Activated CD4-positive, alpha-beta T cell treated with anti-CD3 and anti-CD28 coated beads for 36 hours (primary cell): Measurements from ENCODE around the gene UBAP1L. TPM values are rescaled to one million over a fixed set of nuclear protein-coding genes. Genes with fewer than 3 reads are reported as not detected.
A peak's percentile ranks its signal among the peaks of the same experiment; 100 is the strongest.
"Not testable (repeated sequence)": the region's sequence is repeated elsewhere in the genome, so short reads cannot be mapped to it uniquely, and the experiment has no call there.

Experiments used
- ATAC-seq: fragments of 200-7000 bp; cut with Tn5 transposase; one replicate; pipeline ENCODE4 v1.10.0; 2021; ENCODE audit warnings: mild to moderate bottlenecking, moderate library complexity
- CTCF ChIA-PET: fragments of 350-600 bp; sonication (Branson Sonifier 250); formaldehyde crosslinking; loops from one replicate; lab custom pipeline; 2021; ENCODE audit warnings: antibody characterized with exemption; lab: Charles Lee
- POLR2A ChIA-PET: fragments of 350-600 bp; sonication (Branson Sonifier 250); formaldehyde crosslinking; loops from one replicate; lab custom pipeline; 2021; ENCODE audit warnings: antibody characterized with exemption, inconsistent platforms; lab: Charles Lee
- DNase-seq: peaks from one replicate; pipeline ENCODE4 v3.0.0-alpha.2; 2020
- H3K27ac Mint-ChIP-seq: one replicate; pipeline ENCODE4 v1.8.0; 2021; ENCODE audit warnings: mixed read lengths
- H3K27me3 Mint-ChIP-seq: one replicate; pipeline ENCODE4 v1.8.0; 2021; ENCODE audit warnings: mixed read lengths
- H3K36me3 Mint-ChIP-seq: one replicate; pipeline ENCODE4 v1.8.0; 2021; ENCODE audit warnings: low read depth, mixed read lengths
- H3K4me1 Mint-ChIP-seq: one replicate; pipeline ENCODE4 v1.8.0; 2021; ENCODE audit warnings: mixed read lengths
- H3K4me3 Mint-ChIP-seq: one replicate; pipeline ENCODE4 v1.8.0; 2021; ENCODE audit warnings: mild to moderate bottlenecking, moderate library complexity, mixed read lengths
- H3K9me3 Mint-ChIP-seq: one replicate; pipeline ENCODE4 v1.8.0; 2021; ENCODE audit warnings: low read depth, mixed read lengths
- intact Hi-C, 2 experiments: fragments of 100-400 bp; cut with DNase I in 1 of 2; cut with micrococcal nuclease in 1 of 2; formaldehyde crosslinking; loops; one replicate each; pipeline versions ENCODE4 v1.14.2 to v1.15.1; 2022 to 2024; cut with DNase I, micrococcal nuclease
- total RNA-seq, 2 experiments: library from RNA; stranded (reverse); gene quantifications; one replicate each; pipeline ENCODE4 v1.2.3, GENCODE V29; 2021

The UBAP1L gene
- total RNA-seq, 2 experiments from 2014 or later: 2.7 to 3.2 TPM

DNA sequence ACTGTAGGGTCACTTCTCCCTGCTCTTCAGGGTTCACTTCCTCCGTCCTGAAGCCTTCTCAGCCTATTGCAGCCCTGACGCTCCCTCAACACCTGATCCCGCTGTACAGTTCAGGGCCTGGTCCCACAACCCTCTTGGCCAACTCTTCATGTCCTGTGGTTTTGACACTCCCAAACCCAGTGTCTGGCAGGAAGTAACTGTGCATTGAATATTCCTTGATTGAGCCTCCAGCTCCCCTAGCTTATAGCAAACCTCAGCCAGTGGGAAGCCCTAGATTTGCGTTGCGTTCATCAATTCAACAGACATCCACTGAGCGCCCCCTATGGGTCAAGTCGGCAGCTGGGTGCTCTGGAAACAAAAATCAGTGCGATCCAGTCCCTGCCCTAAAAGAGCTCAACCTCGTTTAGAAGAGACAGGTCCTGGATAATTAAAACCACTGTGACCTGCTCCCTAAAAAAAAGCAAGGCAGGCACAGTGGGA is 13.5 kb downstream of the UBAP1L start:
- Mint-ChIP-seq H3K9me3 (no peaks in the 10 kb centered on the region), H3K4me3 (no peak overlapping the region), H3K27me3 (no peaks in the 10 kb centered on the region), H3K36me3 (peaks cover 31% of the 10 kb centered on the region), H3K27ac (no peak overlapping the region), H3K4me1 (peaks cover 2% of the 10 kb centered on the region)
- POLR2A ChIA-PET: no interaction called here
- intact Hi-C loops: loop anchor here (1.0 to 5.0 kb wide), 4 partner anchors 47 to 369 kb away; no protein-coding TSS in a partner anchor
- peak; percentile 69 for ATAC-seq
- DNase-seq: peak; percentile 82
- CTCF ChIA-PET: interaction anchor here (0.7 to 1.6 kb wide), 17 partner anchors 9 to 142 kb away, joined by 3 to 6 read pairs (median 3); partner anchors contain the start of gene UBAP1L

DNA sequence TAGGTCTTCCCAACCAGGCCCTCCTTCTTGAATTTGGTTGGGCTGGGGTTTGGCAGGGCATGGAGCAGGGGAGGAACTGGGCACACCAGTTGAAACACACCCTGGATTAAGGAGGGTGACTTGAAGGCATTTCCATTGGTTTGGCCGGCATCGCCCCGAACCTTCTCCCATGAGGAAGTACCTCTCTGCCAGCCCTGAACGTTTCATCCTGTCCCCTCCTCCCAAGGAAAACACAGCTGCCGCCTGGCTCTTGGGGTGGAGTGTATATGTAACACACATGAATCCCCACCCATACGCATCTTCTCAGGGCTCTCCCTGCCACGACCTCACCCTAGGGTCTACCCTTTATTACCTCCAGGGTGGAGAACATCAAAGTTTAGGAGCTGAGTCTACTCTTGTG is 14.6 kb downstream of the UBAP1L start:
- no peak for DNase-seq
- H3K27me3 Mint-ChIP-seq: no peaks in the 10 kb centered on the region
- CTCF ChIA-PET: interaction anchor here (0.6 to 1.6 kb wide), 5 partner anchors 8 to 427 kb away, joined by 3 to 6 read pairs (median 3); no protein-coding TSS in a partner anchor
- no peak overlapping the region for H3K27ac Mint-ChIP-seq
- intact Hi-C loops: loop anchor here (5.0 kb wide), 2 partner anchors 48 to 368 kb away; no protein-coding TSS in a partner anchor
- POLR2A ChIA-PET: no interaction called here
- H3K9me3 Mint-ChIP-seq: no peaks in the 10 kb centered on the region
- peaks cover 28% of the 10 kb centered on the region for H3K36me3 Mint-ChIP-seq
- no peak overlapping the region for H3K4me3 Mint-ChIP-seq
- no peak for ATAC-seq
- no peaks in the 10 kb centered on the region for H3K4me1 Mint-ChIP-seq

DNA sequence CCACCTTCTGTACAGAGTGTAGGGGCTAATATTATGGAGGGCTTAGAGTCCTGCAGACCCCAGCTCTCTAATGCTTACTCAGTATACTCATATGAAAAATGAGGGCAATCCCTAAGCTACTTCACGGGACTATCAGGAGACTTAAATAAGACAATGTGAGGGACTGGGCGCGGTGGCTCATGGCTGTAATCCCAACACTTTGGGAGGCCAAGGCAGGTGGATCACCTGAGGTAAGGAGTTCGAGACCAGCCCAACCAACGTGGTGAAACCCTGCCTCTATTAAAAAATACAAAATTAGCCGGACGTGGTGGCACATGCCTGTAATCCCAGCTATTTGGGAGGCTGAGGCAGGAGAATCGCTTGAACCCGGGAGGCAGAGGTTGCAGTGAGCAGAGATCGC is 15.2 kb downstream of the UBAP1L start:
- H3K27ac Mint-ChIP-seq, H3K4me3 Mint-ChIP-seq, DNase-seq, H3K4me1 Mint-ChIP-seq, H3K9me3 Mint-ChIP-seq, H3K27me3 Mint-ChIP-seq, ATAC-seq: not testable (repeated sequence)
- peaks cover 24% of the 10 kb centered on the region for H3K36me3 Mint-ChIP-seq
- intact Hi-C loops: loop anchor here (5.0 kb wide), 2 partner anchors 48 to 368 kb away; no protein-coding TSS in a partner anchor
- CTCF ChIA-PET: interaction anchor here (0.6 to 1.6 kb wide), 3 partner anchors 29 to 426 kb away, joined by 3 to 4 read pairs (median 3); no protein-coding TSS in a partner anchor
- POLR2A ChIA-PET: interaction anchor here (0.5 kb wide), 1 partner anchor 205 kb away, joined by 4 read pairs; the partner anchor contains the start of gene RNU5B-1

DNA sequence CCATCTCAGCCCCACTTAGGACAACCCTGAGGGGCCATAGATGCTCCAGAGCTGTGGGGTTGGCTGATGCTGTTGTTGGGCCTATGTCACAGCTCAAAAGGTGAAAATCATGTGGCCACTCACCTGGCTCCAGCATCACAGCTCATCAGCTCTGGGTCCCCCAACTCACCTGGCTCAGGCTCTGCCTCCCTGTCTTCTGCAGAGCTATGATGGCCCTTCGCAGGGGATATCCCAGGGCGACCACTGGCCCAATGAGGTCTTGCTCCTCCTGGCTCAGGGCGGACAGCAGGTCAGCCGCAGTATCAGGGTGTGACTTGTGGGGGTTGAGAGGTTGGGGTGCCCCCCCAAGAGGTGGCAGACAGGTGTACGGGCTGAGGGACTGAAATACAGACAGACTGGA is 15.7 kb downstream of the UBAP1L start:
- Mint-ChIP-seq H3K9me3 (no peaks in the 10 kb centered on the region), H3K4me1 (no peaks in the 10 kb centered on the region), H3K36me3 (peaks cover 24% of the 10 kb centered on the region), H3K27me3 (no peaks in the 10 kb centered on the region), H3K4me3 (no peak overlapping the region), H3K27ac (no peak overlapping the region)
- ATAC-seq (no peak), DNase-seq (no peak)
- intact Hi-C loops: no loop called here
- POLR2A ChIA-PET: no interaction called here
- CTCF ChIA-PET: interaction anchor here (0.9 kb wide), 1 partner anchor 103 kb away, joined by 3 read pairs; no protein-coding TSS in a partner anchor

DNA sequence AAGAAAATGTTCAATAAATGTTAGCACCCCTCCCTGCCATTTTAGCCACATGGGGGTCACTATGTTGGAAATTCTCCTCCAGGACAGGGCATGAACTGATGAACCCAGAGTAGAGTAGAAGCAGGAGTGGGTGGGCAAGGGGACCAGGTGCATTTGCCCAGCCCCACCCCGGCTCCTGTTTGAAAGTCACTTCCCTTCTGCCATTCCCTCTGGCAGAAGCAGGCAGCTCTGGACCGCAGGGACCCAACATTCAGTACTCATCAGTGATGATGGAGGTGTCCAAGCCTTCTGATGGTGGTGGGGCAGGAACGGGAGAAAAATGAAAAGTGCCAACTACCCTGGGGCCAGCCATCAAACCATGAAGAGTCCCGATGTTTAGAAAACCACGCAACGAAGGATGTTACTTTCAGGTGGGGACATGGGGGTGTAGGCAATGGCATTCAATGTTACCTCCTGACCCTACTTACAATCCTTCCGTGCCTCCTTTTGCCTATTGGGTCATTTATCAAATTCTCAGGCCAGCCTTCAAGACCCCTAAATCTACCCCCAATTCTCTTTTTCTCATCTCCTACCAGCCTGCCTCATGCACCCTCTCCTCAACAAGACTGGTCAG is 17.2 kb downstream of the UBAP1L start:
- H3K36me3 Mint-ChIP-seq: peaks cover 22% of the 10 kb centered on the region
- H3K9me3 Mint-ChIP-seq: no peaks in the 10 kb centered on the region
- no peaks in the 10 kb centered on the region for H3K4me1 Mint-ChIP-seq
- DNase-seq (no peak), ATAC-seq (no peak)
- no peaks in the 10 kb centered on the region for H3K27me3 Mint-ChIP-seq
- no peak overlapping the region for H3K4me3 Mint-ChIP-seq
- ChIA-PET CTCF (no interaction called here), POLR2A (no interaction called here)
- intact Hi-C loops: no loop called here
- H3K27ac Mint-ChIP-seq: no peak overlapping the region

DNA sequence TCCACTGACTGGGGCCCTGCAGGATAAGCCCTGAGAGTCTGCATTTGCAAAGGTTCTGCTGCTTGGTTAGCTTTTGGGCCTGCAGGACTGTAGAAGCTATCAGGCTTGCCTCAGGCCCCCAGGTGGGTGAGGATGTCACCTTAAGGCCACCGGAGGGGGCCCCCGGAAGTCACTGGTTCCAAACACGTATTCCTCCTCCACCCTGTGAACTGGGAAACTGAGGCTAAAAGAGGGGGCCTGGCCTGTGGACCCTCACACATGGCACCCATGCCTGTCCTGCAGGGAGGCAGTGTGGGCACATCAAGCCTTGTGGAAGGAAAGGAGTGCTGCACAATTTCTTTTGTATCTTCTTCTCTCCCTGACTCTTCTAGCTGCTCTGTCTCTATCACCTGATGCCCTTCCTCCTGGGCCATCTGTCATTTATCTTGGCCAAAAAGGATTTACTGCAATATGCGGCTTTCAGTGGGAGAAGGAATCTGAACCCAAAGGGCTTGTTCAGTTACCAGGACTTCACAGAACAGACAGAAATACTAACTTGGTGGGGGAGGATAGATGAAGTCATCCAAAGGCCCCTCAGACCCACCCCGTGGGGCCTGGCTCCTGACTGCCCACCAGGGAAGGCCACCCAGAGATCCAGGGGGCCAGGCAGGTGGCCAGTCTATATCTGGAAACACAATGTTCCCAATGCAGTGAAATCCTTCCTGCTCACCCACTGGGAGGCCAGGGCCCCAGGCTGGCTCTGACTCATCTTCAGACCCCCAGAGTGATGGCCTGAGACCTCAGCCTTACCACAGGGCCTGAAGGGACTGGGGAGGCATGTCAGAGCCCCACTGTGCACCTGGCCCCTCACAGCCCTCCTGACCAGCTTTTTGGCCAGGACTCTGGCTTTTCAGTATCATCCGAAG is 18.3 kb downstream of the UBAP1L start:
- Mint-ChIP-seq H3K36me3 (peaks cover 21% of the 10 kb centered on the region), H3K4me1 (no peaks in the 10 kb centered on the region), H3K4me3 (no peak overlapping the region), H3K27me3 (no peaks in the 10 kb centered on the region), H3K27ac (no peak overlapping the region), H3K9me3 (no peaks in the 10 kb centered on the region)
- DNase-seq: no peak
- intact Hi-C loops: no loop called here
- ChIA-PET POLR2A (no interaction called here), CTCF (interaction anchor here (1.1 kb wide), 1 partner anchor 14 kb away, joined by 4 read pairs; no protein-coding TSS in a partner anchor)
- no peak for ATAC-seq

DNA sequence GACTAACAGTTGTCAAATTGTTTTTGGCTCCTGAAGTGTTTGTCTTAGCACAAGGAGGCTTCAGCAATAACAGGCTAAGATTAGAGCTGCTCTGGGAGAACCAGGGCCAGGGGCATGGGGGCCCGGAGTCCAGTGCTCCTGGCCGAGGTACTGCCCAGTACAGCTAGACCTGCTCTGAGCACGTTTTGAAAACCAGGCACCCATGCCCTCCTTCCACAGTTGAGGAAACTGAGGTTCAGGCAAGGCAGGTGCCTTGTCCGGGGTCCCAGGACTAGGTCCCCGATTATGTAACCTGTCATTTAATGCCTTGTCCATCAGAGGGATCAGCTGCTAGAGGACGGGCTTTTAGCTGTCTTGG is 19.3 kb downstream of the UBAP1L start:
- no peak overlapping the region for H3K4me3 Mint-ChIP-seq
- no peaks in the 10 kb centered on the region for H3K9me3 Mint-ChIP-seq
- ATAC-seq: no peak
- CTCF ChIA-PET: interaction anchor here (0.9 to 1.1 kb wide), 2 partner anchors 13 to 75 kb away, joined by 3 to 4 read pairs; no protein-coding TSS in a partner anchor
- peaks cover 16% of the 10 kb centered on the region for H3K36me3 Mint-ChIP-seq
- H3K27me3 Mint-ChIP-seq: no peaks in the 10 kb centered on the region
- POLR2A ChIA-PET: interaction anchor here (0.6 to 1.0 kb wide), 2 partner anchors 41 to 333 kb away, joined by 3 to 6 read pairs; no protein-coding TSS in a partner anchor
- intact Hi-C loops: no loop called here
- no peak for DNase-seq
- H3K4me1 Mint-ChIP-seq: no peaks in the 10 kb centered on the region
- H3K27ac Mint-ChIP-seq: no peak overlapping the region

DNA sequence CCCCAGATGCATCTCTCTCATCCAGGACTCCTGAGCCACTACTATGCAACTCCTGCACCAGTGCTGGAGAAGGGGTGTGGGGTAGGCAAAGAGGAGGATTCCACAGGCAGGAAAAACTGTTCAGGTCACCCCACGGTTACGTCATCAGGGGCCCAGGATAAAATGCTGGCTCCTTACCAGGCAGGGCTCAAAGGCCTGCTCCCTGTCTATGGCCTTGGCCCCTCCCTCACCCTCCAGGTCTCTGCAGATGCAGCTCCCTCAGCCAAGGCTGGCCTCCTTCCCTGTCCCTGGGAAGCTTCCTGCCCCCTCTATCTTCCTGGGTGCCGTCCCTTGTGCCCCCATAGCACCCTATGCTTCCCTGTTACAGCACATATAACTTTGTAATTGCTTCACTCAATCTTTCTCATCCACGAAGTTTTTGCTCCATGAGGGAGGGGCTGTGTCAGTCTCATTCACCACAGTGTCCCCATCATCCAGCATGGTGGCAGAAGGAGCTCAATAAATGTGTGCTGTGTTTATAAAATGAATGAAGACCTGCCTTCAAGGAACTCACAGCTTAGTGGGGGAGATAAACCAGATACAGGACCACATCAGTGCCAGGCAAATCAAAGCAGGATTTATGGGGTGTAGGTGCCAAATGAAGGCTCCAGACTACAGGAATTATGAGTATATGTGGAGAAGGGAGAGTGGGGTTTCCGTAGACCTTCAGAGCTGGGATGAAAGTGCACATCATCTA is 19.8 kb downstream of the UBAP1L start:
- no peaks in the 10 kb centered on the region for H3K27me3 Mint-ChIP-seq
- DNase-seq (no peak), ATAC-seq (no peak)
- H3K4me1 Mint-ChIP-seq: no peaks in the 10 kb centered on the region
- POLR2A ChIA-PET: interaction anchor here (0.6 to 1.0 kb wide), 2 partner anchors 40 to 333 kb away, joined by 3 to 6 read pairs; no protein-coding TSS in a partner anchor
- H3K27ac Mint-ChIP-seq: no peak overlapping the region
- H3K36me3 Mint-ChIP-seq: peaks cover 13% of the 10 kb centered on the region
- intact Hi-C loops: no loop called here
- H3K9me3 Mint-ChIP-seq: no peaks in the 10 kb centered on the region
- CTCF ChIA-PET: interaction anchor here (0.9 to 1.1 kb wide), 2 partner anchors 12 to 75 kb away, joined by 3 to 4 read pairs; no protein-coding TSS in a partner anchor
- H3K4me3 Mint-ChIP-seq: no peak overlapping the region

DNA sequence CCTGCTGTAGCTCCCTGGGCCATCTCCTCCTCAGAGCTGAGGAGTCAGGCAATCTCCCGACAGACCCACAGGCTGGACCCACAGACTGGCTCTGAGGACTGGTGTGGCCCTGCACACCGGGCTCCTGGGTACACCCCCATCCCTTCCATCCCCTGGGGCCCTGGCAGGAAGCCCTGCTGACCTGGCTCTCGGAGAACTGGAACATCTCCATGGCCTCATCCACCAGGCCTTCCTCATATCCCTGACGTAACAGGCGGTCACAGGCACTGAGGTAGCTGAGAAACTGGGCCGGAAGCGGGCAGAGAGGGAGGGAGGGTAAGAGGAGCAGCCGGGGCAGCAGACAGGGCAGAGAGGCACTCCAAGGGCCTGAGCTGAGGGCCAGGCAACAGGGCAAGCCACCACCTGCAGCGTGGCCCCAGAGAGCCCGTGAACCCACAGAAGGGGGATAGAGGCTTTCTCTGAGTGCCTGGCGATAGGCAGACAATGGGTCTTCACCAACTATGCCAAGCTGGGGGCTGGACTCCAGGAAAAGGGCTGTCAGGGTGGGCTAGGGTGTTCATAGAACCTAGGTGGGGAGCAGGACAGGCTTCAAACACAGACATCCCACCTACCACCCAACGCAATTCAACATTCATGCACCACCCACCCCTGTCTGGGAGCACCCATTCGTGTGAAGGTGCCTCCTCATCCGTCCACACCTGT is 20.6 kb downstream of the UBAP1L start:
- ChIA-PET POLR2A (no interaction called here), CTCF (interaction anchor here (0.8 kb wide), 1 partner anchor 291 kb away, joined by 3 read pairs; no protein-coding TSS in a partner anchor)
- H3K36me3 Mint-ChIP-seq: peaks cover 13% of the 10 kb centered on the region
- no peaks in the 10 kb centered on the region for H3K4me1 Mint-ChIP-seq
- H3K27ac Mint-ChIP-seq: no peak overlapping the region
- no peaks in the 10 kb centered on the region for H3K9me3 Mint-ChIP-seq
- ATAC-seq (no peak), DNase-seq (no peak)
- no peaks in the 10 kb centered on the region for H3K27me3 Mint-ChIP-seq
- intact Hi-C loops: no loop called here
- no peak overlapping the region for H3K4me3 Mint-ChIP-seq

DNA sequence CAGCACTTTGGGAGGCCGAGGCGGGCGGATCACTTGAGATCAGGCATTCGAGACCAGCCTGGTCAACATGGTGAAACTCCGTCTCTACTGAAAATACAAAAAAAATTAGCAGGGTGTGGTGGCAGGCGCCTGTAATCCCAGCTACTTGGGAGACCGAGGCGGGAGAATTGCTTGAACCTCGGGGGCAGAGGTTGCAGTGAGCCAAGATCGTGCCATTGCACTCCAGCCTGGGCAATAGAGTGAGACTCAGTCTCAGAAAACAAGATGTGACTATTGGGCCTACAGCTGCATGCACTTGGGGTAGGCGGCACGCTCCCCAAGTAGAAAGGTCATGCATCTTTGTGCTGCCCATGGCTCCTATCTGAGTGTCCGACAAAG is 21.2 kb downstream of the UBAP1L start:
- intact Hi-C loops, H3K9me3 Mint-ChIP-seq, H3K27ac Mint-ChIP-seq, H3K36me3 Mint-ChIP-seq, DNase-seq, H3K4me3 Mint-ChIP-seq, H3K4me1 Mint-ChIP-seq, ATAC-seq, H3K27me3 Mint-ChIP-seq, POLR2A ChIA-PET: not testable (repeated sequence)
- CTCF ChIA-PET: interaction anchor here (0.8 kb wide), 1 partner anchor 291 kb away, joined by 3 read pairs; no protein-coding TSS in a partner anchor
